PC-3 (cell line): Measurements from ENCODE around the gene POLR1E. TPM values are rescaled to one million over a fixed set of nuclear protein-coding genes. Genes with fewer than 3 reads are reported as not detected.

ENCODE experiments used
- ATAC-seq: fragments of 200-7000 bp; cut with Tn5 transposase; 2 replicates; pipeline ENCODE4 v1.9.1; 2020; ENCODE audit warnings: mild to moderate bottlenecking, moderate library complexity
- BruUV-seq: library from RNA; stranded (reverse); fragments of 400-500 nt; replicated peaks from 2 replicates; lab custom pipeline; 2021; lab: Mats Ljungman, UMichigan
- CTCF ChIA-PET: fragments of 300-600 bp; sonication (Branson Sonifier 250); formaldehyde crosslinking; loops from one replicate; lab custom pipeline; 2022; ENCODE audit warnings: antibody characterized with exemption; lab: Charles Lee
- POLR2A ChIA-PET: fragments of 300-600 bp; sonication (Branson Sonifier 250); formaldehyde crosslinking; loops from one replicate; lab custom pipeline; 2022; ENCODE audit warnings: antibody characterized with exemption; ENCODE audit not compliant: unreplicated experiment; lab: Charles Lee
- DNase-seq: peaks from one replicate; pipeline ENCODE4 v3.0.0-alpha.2; 2015
- H2AFZ ChIP-seq: fragments of 300-600 bp; sonication (generic); 2 replicates; pipeline ENCODE4 v1.6.0; 2016; ENCODE audit warnings: antibody characterized with exemption, low read length
- H3F3A ChIP-seq: fragments of 300-600 bp; sonication (generic); one replicate; pipeline ENCODE4 v1.6.0; 2017; ENCODE audit warnings: antibody characterized with exemption, low read length, control low read depth, mild to moderate bottlenecking; ENCODE audit not compliant: unreplicated experiment
- H3K27ac ChIP-seq: fragments of 300-600 bp; sonication (generic); 2 replicates; pipeline ENCODE4 v1.5.1; 2016; ENCODE audit warnings: mild to moderate bottlenecking, low read length
- H3K27me3 ChIP-seq: fragments of 300-600 bp; sonication (generic); 2 replicates; pipeline ENCODE4 v1.6.1; 2016; ENCODE audit warnings: low read length, mixed read lengths
- H3K36me3 ChIP-seq: fragments of 300-600 bp; sonication (generic); 2 replicates; pipeline ENCODE4 v1.6.1; 2016; ENCODE audit warnings: low read depth, mixed run types, low read length, mixed read lengths
- H3K4me1 ChIP-seq: fragments of 300-600 bp; sonication (generic); 2 replicates; pipeline ENCODE4 v1.5.1; 2016; ENCODE audit warnings: low read length; ENCODE audit not compliant: insufficient read depth
- H3K4me2 ChIP-seq: fragments of 300-600 bp; sonication (generic); 2 replicates; pipeline ENCODE4 v1.6.0; 2016; ENCODE audit warnings: low read length
- H3K4me3 ChIP-seq: fragments of 300-600 bp; sonication (generic); 2 replicates; pipeline ENCODE4 v1.5.1; 2016; ENCODE audit warnings: mild to moderate bottlenecking, low read length, mixed read lengths
- H3K79me2 ChIP-seq: fragments of 300-600 bp; sonication (generic); 2 replicates; pipeline ENCODE4 v1.6.1; 2017; ENCODE audit warnings: low read length, mixed read lengths
- H3K9ac ChIP-seq: fragments of 300-600 bp; sonication (generic); 2 replicates; pipeline ENCODE4 v1.6.0; 2016; ENCODE audit warnings: mild to moderate bottlenecking, low read length
- H3K9me2 ChIP-seq: fragments of 300-600 bp; sonication (generic); replicated peaks from 2 replicates; pipeline ENCODE4 v1.6.1; 2016; ENCODE audit warnings: mixed run types, low read length, mixed read lengths
- H3K9me3 ChIP-seq: fragments of 300-600 bp; sonication (generic); 2 replicates; pipeline ENCODE4 v1.6.1; 2016; ENCODE audit warnings: low read length, mixed read lengths
- H4K20me1 ChIP-seq: fragments of 300-600 bp; sonication (generic); 2 replicates; pipeline ENCODE4 v1.6.1; 2016; ENCODE audit warnings: low read length, mixed read lengths
- CTCF ChIP-seq: fragments of 300-600 bp; sonication (generic); conservative IDR thresholded peaks from 2 replicates; pipeline ENCODE4 v1.5.1; 2017; ENCODE audit warnings: antibody characterized with exemption, low read depth, mild to moderate bottlenecking, low read length
- EZH2 ChIP-seq: fragments of 300-600 bp; sonication (generic); IDR thresholded peaks from one replicate; pipeline ENCODE4 v1.6.1; 2017; ENCODE audit warnings: antibody characterized with exemption, mild to moderate bottlenecking, low read length; ENCODE audit not compliant: unreplicated experiment
- EZH2phosphoT487 ChIP-seq: fragments of 300-600 bp; sonication (generic); IDR thresholded peaks from 2 replicates; pipeline ENCODE4 v1.6.1; 2018; ENCODE audit warnings: mild to moderate bottlenecking, antibody characterized with exemption, low read length, borderline replicate concordance
- intact Hi-C: fragments of 100-400 bp; cut with micrococcal nuclease; formaldehyde crosslinking; loops from 2 replicates; pipeline ENCODE4 v1.9.0; 2023
- total RNA-seq: library from RNA; depleted of rRNA; stranded (reverse); fragments of >200 nt; gene quantifications from 2 replicates; pipeline ENCODE4 v1.2.3, GENCODE V29; 2014

Gene POLR1E
- total RNA-seq, 1 experiment from 2014 or later: 37.2 TPM

- CTCF ChIA-PET: no interaction called here
- ATAC-seq (no peak), DNase-seq (no peak)
- Histone ChIP-seq H3K36me3 (no peaks in the 10 kb centered on the region), H3K9me3 (no peaks in the 10 kb centered on the region), H2AFZ (no peak overlapping the region), H3K4me1 (peaks cover 6% of the 10 kb centered on the region; the same call in 1 of the 2 replicates), H4K20me1 (no peaks in the 10 kb centered on the region), H3K9ac (no peak overlapping the region), H3K9me2 (no peaks in the 10 kb centered on the region), H3F3A (no peaks in the 10 kb centered on the region), H3K27me3 (no peaks in the 10 kb centered on the region), H3K4me2 (no peak overlapping the region), H3K79me2 (no peaks in the 10 kb centered on the region), H3K4me3 (no peak overlapping the region), H3K27ac (no peak overlapping the region)
- intact Hi-C loops: no loop called here
- TF ChIP-seq CTCF: no peak
- no peak for TF ChIP-seq EZH2
- no peak for TF ChIP-seq EZH2phosphoT487
- POLR2A ChIA-PET: no interaction called here
- BruUV-seq: no TSS peak
These were observed 53.9 kb downstream of the POLR1E start for GRCh38 chr9:37539634-37540033.

DNA sequence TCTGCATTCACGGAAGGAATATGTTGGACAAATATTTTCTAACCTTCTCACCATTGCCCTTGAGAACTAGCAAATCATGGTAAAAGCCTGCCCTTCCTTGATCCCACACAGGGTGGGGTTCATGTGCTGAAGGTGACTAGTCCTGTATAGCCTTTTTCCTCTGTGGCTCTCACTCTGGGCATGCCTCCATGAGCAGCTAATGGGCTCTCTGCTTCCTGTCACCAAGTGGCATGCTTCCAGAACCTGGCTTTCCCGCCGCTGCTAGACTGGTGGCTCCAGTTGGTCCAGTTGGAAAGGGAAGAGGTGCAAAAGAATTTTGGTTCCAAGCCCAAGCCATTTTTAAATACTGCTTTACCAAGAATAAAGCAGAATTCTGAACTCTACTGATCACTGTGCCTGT, 54.9 kb downstream of the POLR1E start:
- Histone ChIP-seq H4K20me1 (no peaks in the 10 kb centered on the region), H3K79me2 (no peaks in the 10 kb centered on the region), H3K9me2 (no peaks in the 10 kb centered on the region), H3F3A (no peaks in the 10 kb centered on the region), H3K27me3 (no peaks in the 10 kb centered on the region), H3K4me1 (peaks cover 6% of the 10 kb centered on the region; the same call in 1 of the 2 replicates), H3K4me3 (no peak overlapping the region), H3K9me3 (no peaks in the 10 kb centered on the region), H3K36me3 (no peaks in the 10 kb centered on the region), H3K4me2 (no peak overlapping the region), H2AFZ (no peak overlapping the region), H3K9ac (no peak overlapping the region), H3K27ac (no peak overlapping the region)
- DNase-seq (peak; percentile 53), ATAC-seq (no peak)
- POLR2A ChIA-PET: no interaction called here
- intact Hi-C loops: no loop called here
- no TSS peak for BruUV-seq
- CTCF ChIA-PET: no interaction called here
- TF ChIP-seq CTCF: no peak
- TF ChIP-seq EZH2phosphoT487: no peak
- no peak for TF ChIP-seq EZH2

- H2AFZ ChIP-seq: no peak overlapping the region
- no peak overlapping the region for H3K27ac ChIP-seq
- ATAC-seq (no peak), DNase-seq (no peak)
- no peaks in the 10 kb centered on the region for H3F3A ChIP-seq
- intact Hi-C loops: no loop called here
- no peaks in the 10 kb centered on the region for H3K9me3 ChIP-seq
- H3K36me3 ChIP-seq: no peaks in the 10 kb centered on the region
- ChIA-PET CTCF (no interaction called here), POLR2A (no interaction called here)
- no peak overlapping the region for H3K4me2 ChIP-seq
- H3K27me3 ChIP-seq: no peaks in the 10 kb centered on the region
- TF ChIP-seq CTCF (no peak), EZH2 (no peak), EZH2phosphoT487 (no peak)
- no peak overlapping the region for H3K4me3 ChIP-seq
- no peaks in the 10 kb centered on the region for H4K20me1 ChIP-seq
- BruUV-seq: no TSS peak
- H3K9me2 ChIP-seq: no peaks in the 10 kb centered on the region
- H3K4me1 ChIP-seq: peaks cover 6% of the 10 kb centered on the region; the same call in 1 of the 2 replicates
- no peaks in the 10 kb centered on the region for H3K79me2 ChIP-seq
- H3K9ac ChIP-seq: no peak overlapping the region
These were observed 55.7 kb downstream of the POLR1E start for GRCh38 chr9:37541465-37541864.
